Fibroblast of villous mesenchyme (primary cell): ENCODE measurements around the gene PLEKHO2. TPM values are rescaled to one million over a fixed set of nuclear protein-coding genes. Genes with fewer than 3 reads are reported as not detected.
"Not testable (repeated sequence)": the region's sequence is repeated elsewhere in the genome, so short reads cannot be mapped to it uniquely, and the experiment has no call there.

Experiments
- DNase-seq: peaks from one replicate; pipeline ENCODE4 v3.0.0-alpha.2; 2010; ENCODE audit warnings: low read depth
- H3K4me3 ChIP-seq: 2 replicates; pipeline ENCODE4 v1.5.1; 2011; ENCODE audit warnings: low read depth, mild to moderate bottlenecking, low read length
- CTCF ChIP-seq: IDR thresholded peaks from 2 replicates; pipeline ENCODE4 v1.5.1; 2012; ENCODE audit warnings: low read depth, mild to moderate bottlenecking, low read length; ENCODE audit not compliant: insufficient read depth
- total RNA-seq: library from RNA; depleted of rRNA; stranded (reverse); fragments of >200 nt; gene quantifications from 2 replicates; pipeline ENCODE4 v1.2.3, GENCODE V29; 2012

The PLEKHO2 gene
- total RNA-seq, result 30.9 and 48.8 TPM in 2 replicates

DNA sequence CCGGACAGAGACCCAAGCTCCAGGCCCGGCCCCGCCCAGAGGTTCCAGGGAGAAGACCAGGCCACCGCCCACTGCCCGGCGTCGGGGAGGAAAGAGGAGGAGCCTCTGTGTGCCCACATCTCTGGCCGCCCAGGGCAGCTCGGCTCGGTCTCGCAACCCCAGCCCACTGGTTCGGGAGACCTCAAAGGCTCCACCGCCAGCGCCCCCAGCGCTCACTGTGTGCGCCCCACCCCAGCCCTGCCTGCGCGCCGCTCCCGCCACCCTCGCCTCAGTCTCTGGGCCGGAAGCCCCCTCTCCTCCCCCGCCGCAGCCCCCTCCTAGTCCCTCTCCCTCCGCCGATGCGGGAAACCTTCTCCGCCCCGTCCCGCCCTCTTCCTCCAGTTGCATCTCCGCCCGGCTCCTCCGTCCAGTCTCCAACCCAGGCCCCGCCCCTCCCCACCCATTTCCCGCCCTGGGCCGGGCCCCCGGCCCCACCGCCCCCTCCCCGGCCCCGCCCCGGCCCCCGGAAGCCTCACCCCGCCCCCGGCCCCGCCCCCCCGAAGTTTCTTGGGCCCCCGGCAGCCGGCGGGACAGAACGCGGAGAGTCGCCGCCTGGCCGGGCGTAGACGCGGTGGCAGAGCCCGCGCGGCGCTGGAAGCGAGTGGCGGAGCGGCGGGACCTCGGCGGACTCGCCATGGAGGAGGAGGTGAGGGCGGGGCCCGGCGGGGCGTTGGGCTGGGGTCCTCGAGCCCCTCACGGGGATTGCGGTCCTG lies at the start of gene PLEKHO2:
TSS of gene PLEKHO2 (plus strand) at position 572 of the 752 bp plus-strand sequence. CDS start at position 674, 102 bp downstream.
- peak; percentile 10 for TF ChIP-seq CTCF
- H3K4me3 ChIP-seq, result peak within 1 kb of the TSS; percentile 98
- DNase-seq, result peak; percentile 97

DNA sequence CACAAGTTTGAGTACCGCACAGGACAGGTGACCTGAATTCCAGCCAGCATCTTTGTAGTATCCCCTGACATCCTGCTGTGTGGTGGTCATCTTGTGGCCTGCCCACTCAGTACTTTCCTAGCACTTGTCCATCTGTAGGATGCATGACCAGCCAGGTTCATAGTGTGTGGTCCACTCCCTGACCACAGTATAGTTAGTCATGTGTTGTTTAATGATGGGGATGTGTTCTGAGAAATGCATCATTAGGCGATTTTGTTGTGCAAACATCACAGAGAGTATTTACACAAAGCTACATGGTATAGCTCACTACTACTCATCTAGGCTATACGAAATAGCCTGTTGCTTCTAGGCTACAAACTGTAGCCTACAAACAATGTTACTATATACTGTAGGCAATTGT lies 49.4 kb upstream of the PLEKHO2 start:
- no peak for TF ChIP-seq CTCF
- peak; percentile 11 for DNase-seq
- H3K4me3 ChIP-seq, result no peak overlapping the region

DNA sequence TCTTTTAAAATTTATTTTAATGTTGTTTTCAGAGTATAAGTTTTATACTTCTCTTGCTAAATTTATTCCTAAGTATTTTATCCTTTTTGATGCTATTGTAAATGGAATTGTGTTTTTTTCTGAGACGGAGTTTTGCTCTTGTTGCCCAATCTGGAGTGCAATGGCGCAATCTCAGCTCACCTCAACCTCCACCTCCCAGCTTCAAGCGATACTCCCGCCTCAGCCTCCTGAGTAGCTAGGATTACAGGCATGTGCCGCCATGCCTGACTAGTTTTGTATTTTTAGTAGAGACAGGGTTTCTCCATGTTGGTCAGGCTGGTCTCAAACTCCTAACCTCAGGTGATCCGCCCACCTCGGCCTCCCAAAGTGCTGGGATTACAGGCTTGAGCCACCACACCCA lies 46.4 kb upstream of the PLEKHO2 start:
- H3K4me3 ChIP-seq, result not testable (repeated sequence)

GRCh38 chr15:64795921-64796320 lies 45.8 kb upstream of the PLEKHO2 start:
- DNase-seq, result not testable (repeated sequence)

More for the DNA sequence above, 46.4 kb upstream of the PLEKHO2 start:
- DNase-seq, result not testable (repeated sequence)

GRCh38 chr15:64798905-64799304 lies 42.8 kb upstream of the PLEKHO2 start:
- H3K4me3 ChIP-seq, DNase-seq: not testable (repeated sequence)

More at GRCh38 chr15:64795921-64796320, 45.8 kb upstream of the PLEKHO2 start:
- not testable (repeated sequence) for H3K4me3 ChIP-seq

DNA sequence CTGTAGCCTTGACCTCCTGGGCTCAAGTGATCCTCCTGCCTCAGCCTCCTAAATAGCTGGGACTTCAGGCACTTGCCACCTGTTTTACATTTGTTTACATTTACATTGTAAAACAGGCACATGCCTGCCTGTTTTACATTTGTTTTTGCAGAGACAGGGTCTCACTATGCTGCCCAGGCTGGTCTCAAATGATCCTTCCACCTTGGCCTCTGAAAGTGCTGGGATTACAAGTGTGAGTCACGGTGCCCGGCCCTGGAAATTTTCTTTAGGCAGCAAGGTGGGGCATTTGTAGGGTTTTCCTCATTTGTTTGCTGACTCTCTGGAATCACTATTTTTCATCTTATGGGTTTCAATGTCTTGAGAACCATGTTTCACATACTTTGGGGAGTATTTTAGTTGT lies 41.2 kb upstream of the PLEKHO2 start:
- no peak overlapping the region for H3K4me3 ChIP-seq
- DNase-seq, result no peak
- no peak for TF ChIP-seq CTCF

GRCh38 chr15:64803526-64803925 lies 38.2 kb upstream of the PLEKHO2 start:
- TF ChIP-seq CTCF, result no peak
- no peak for DNase-seq
- no peak overlapping the region for H3K4me3 ChIP-seq

DNA sequence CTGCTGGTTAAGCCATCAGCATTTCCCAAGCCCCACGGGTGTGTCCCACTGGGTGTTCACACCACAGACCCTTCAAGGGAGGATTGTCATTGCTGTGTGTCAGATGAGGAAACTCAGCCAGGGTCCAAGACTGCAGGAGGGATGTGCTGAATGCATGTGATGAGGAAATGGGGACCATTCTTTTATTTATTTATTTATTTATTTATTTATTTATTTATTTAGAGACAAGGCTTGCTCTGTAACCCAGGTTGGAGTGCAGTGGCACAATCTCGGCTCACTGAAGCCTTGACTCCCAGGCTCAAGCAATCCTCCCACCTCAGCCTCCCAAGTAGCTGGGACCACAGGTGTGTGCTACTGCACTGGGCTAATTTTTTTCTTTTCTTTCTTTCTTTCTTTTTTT lies 37.1 kb upstream of the PLEKHO2 start:
- H3K4me3 ChIP-seq, result no peak overlapping the region
- TF ChIP-seq CTCF, result no peak

More for the DNA sequence above, 37.1 kb upstream of the PLEKHO2 start:
- DNase-seq, result no peak
